SK-N-SH treated with all-trans-retinoic acid at 6 μM for 48 hours (cell line): ENCODE measurements around the gene ANKRD34C.

Experiments
- ATAC-seq: fragments of 200-7000 bp; cut with Tn5 transposase; 3 replicates; pipeline ENCODE4 v1.9.1; 2020; ENCODE audit warnings: mild to moderate bottlenecking, moderate library complexity
- ARNTL ChIP-seq: fragments of 450-650 bp; formaldehyde crosslinking; IDR thresholded peaks from 2 replicates; pipeline ENCODE4 v1.5.0; 2020; ENCODE audit warnings: low read depth, mild to moderate bottlenecking, moderate library complexity, borderline replicate concordance
- BACH2 ChIP-seq: fragments of 250-450 bp; sonication (Bioruptor Pico); IDR thresholded peaks from 2 replicates; pipeline ENCODE4 v1.9.0; 2021; ENCODE audit warnings: mild to moderate bottlenecking, borderline replicate concordance
- CSDC2 ChIP-seq: fragments of 250-450 bp; sonication (Bioruptor Pico); IDR thresholded peaks from 2 replicates; pipeline ENCODE4 v1.5.0; 2020; ENCODE audit warnings: mild to moderate bottlenecking, moderate library complexity
- ESRRG ChIP-seq: fragments of 250-450 bp; sonication (Bioruptor Pico); IDR thresholded peaks from 2 replicates; pipeline ENCODE4 v1.6.1; 2021; ENCODE audit warnings: mild to moderate bottlenecking
- GLIS3 ChIP-seq: fragments of 250-450 bp; sonication (Bioruptor Pico); IDR thresholded peaks from 2 replicates; pipeline ENCODE4 v1.5.0; 2020; ENCODE audit warnings: mild to moderate bottlenecking, moderate library complexity
- ISL1 ChIP-seq: fragments of 250-450 bp; sonication (Bioruptor Pico); IDR thresholded peaks from 2 replicates; pipeline ENCODE4 v2.1.2; 2022; ENCODE audit warnings: mild to moderate bottlenecking, moderate library complexity
- OSR1 ChIP-seq: fragments of 250-450 bp; sonication (Bioruptor Pico); IDR thresholded peaks from 2 replicates; pipeline ENCODE4 v1.8.0; 2022; ENCODE audit warnings: moderate library complexity, mild to moderate bottlenecking, inconsistent platforms
- PPARA ChIP-seq: fragments of 250-450 bp; sonication (Bioruptor Pico); IDR thresholded peaks from 2 replicates; pipeline ENCODE4 v1.5.0; 2020; ENCODE audit warnings: mild to moderate bottlenecking, borderline replicate concordance
- RARB ChIP-seq: fragments of 250-450 bp; sonication (Bioruptor Pico); IDR thresholded peaks from 2 replicates; pipeline ENCODE4 v1.8.0; 2021; ENCODE audit warnings: mild to moderate bottlenecking, moderate library complexity
- SNAI2 ChIP-seq: fragments of 250-450 bp; sonication (Bioruptor Pico); IDR thresholded peaks from 2 replicates; pipeline ENCODE4 v1.5.0; 2020; ENCODE audit warnings: mild to moderate bottlenecking, moderate library complexity
- TCF4 ChIP-seq: fragments of 250-450 bp; sonication (Bioruptor Pico); IDR thresholded peaks from 2 replicates; pipeline ENCODE4 v1.8.0; 2021; ENCODE audit warnings: mild to moderate bottlenecking, moderate library complexity, borderline replicate concordance
- TOX ChIP-seq: fragments of 250-450 bp; sonication (Bioruptor Pico); IDR thresholded peaks from 2 replicates; pipeline ENCODE4 v1.8.0; 2021; ENCODE audit warnings: mild to moderate bottlenecking, moderate library complexity, borderline replicate concordance
- ZC3H10 ChIP-seq: fragments of 250-450 bp; sonication (Bioruptor Pico); IDR thresholded peaks from 2 replicates; pipeline ENCODE4 v1.5.1; 2021; ENCODE audit warnings: mild to moderate bottlenecking, moderate library complexity
- ZFP3 ChIP-seq: fragments of 250-450 bp; sonication (Bioruptor Pico); IDR thresholded peaks from 2 replicates; pipeline ENCODE4 v1.5.0; 2020; ENCODE audit warnings: mild to moderate bottlenecking, moderate library complexity
- ZFP30 ChIP-seq: fragments of 450-650 bp; formaldehyde crosslinking; IDR thresholded peaks from 2 replicates; pipeline ENCODE4 v1.5.0; 2022; ENCODE audit warnings: mild to moderate bottlenecking, moderate library complexity
- ZNF565 ChIP-seq: fragments of 450-650 bp; formaldehyde crosslinking; conservative IDR thresholded peaks from 2 replicates; pipeline ENCODE4 v1.5.0; 2020; ENCODE audit warnings: low read depth, mild to moderate bottlenecking, moderate library complexity
- ZNF70 ChIP-seq: fragments of 450-650 bp; formaldehyde crosslinking; IDR thresholded peaks from 2 replicates; pipeline ENCODE4 v1.5.0; 2020; ENCODE audit warnings: mild to moderate bottlenecking, moderate library complexity
- TF ChIP-seq, protein P1 (sequence below): fragments of 250-450 bp; sonication (Bioruptor Pico); IDR thresholded peaks from 2 replicates; pipeline ENCODE4 v1.8.0; 2021; ENCODE audit warnings: low read depth, mild to moderate bottlenecking, moderate library complexity, borderline replicate concordance
- TF ChIP-seq, protein P2 (sequence below): fragments of 250-450 bp; sonication (Bioruptor Pico); IDR thresholded peaks from 2 replicates; pipeline ENCODE4 v1.5.1; 2020; ENCODE audit warnings: low read depth, mild to moderate bottlenecking, moderate library complexity
- TF ChIP-seq, protein P3 (sequence below): fragments of 250-450 bp; sonication (Bioruptor Pico); IDR thresholded peaks from 2 replicates; pipeline ENCODE4 v1.5.1; 2021; ENCODE audit warnings: mild to moderate bottlenecking, moderate library complexity
- TF ChIP-seq, protein P4 (sequence below): fragments of 250-450 bp; sonication (Bioruptor Pico); IDR thresholded peaks from 2 replicates; pipeline ENCODE4 v1.8.0; 2020; ENCODE audit warnings: mild to moderate bottlenecking, moderate library complexity, borderline replicate concordance
- TF ChIP-seq, protein P5 (sequence below): fragments of 250-450 bp; sonication (Bioruptor Pico); IDR thresholded peaks from 2 replicates; pipeline ENCODE4 v1.5.0; 2020; ENCODE audit warnings: mild to moderate bottlenecking, moderate library complexity

ANKRD34C gene

DNA sequence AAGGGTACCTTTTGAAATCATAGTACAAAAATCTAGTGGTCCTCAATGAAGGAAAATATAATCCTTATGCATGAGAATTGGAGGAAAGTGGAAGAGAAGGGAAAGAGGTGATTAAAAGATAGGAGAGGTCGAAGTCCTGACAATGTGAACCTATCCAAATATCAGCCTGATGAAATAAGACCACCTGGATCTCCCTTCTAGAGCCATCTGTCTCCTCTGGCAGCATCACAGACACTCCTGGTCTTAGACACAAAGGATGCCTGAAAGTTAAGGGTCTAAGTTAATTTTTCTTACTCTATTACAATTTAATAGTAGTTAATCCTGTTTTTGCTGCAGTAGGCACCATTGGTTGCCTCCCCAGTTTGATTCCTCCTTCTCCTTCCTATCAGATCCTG, 17.3 kb downstream of the ANKRD34C start:
- no peak for ATAC-seq

DNA sequence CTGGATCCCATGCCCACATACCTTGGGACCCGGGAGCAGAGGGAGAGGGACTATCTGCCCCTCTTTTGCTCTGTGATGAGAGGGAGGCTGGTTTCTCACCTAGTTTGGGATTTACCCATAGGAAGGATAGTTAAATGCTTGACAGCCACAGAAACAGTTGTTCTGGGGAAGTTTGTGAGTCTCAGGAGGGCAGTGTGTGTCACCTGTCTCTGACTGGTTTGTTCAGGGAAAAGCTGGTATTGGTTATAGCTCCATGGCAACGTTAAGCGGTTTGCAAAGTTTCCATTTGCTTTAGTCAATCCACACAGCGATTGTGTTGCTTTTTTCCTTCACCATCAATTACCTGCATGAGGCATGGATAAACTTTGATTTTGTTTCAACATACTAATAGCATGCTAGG, 24.7 kb downstream of the ANKRD34C start:
- ATAC-seq = no peak
- TF ChIP-seq GLIS3 (CRISPR knock-in tag) = no peak
- TF ChIP-seq ARNTL (CRISPR knock-in tag) = no peak
- no peak for TF ChIP-seq TCF4 (CRISPR knock-in tag)
- no peak for TF ChIP-seq SNAI2 (CRISPR knock-in tag)
- no peak for TF ChIP-seq ZC3H10 (CRISPR knock-in tag)
- no peak for TF ChIP-seq BACH2 (CRISPR knock-in tag)
- no peak for TF ChIP-seq ISL1 (CRISPR knock-in tag)
- no peak for TF ChIP-seq CSDC2 (CRISPR knock-in tag)
- TF ChIP-seq, protein P1, sequence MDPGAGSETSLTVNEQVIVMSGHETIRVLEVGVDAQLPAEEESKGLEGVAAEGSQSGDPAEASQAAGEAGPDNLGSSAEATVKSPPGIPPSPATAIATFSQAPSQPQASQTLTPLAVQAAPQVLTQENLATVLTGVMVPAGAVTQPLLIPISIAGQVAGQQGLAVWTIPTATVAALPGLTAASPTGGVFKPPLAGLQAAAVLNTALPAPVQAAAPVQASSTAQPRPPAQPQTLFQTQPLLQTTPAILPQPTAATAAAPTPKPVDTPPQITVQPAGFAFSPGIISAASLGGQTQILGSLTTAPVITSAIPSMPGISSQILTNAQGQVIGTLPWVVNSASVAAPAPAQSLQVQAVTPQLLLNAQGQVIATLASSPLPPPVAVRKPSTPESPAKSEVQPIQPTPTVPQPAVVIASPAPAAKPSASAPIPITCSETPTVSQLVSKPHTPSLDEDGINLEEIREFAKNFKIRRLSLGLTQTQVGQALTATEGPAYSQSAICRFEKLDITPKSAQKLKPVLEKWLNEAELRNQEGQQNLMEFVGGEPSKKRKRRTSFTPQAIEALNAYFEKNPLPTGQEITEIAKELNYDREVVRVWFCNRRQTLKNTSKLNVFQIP (CRISPR knock-in tag) = no peak
- no peak for TF ChIP-seq ZFP3
- no peak for TF ChIP-seq ZNF70 (CRISPR knock-in tag)
- TF ChIP-seq, all 23 proteins: peak for 0

More for the DNA sequence above, 17.3 kb downstream of the ANKRD34C start:
- no peak for TF ChIP-seq ZFP30 (CRISPR knock-in tag)
- no peak for TF ChIP-seq GLIS3 (CRISPR knock-in tag)
- no peak for TF ChIP-seq ISL1 (CRISPR knock-in tag)
- TF ChIP-seq ZFP3 = no peak
- TF ChIP-seq, protein P2, sequence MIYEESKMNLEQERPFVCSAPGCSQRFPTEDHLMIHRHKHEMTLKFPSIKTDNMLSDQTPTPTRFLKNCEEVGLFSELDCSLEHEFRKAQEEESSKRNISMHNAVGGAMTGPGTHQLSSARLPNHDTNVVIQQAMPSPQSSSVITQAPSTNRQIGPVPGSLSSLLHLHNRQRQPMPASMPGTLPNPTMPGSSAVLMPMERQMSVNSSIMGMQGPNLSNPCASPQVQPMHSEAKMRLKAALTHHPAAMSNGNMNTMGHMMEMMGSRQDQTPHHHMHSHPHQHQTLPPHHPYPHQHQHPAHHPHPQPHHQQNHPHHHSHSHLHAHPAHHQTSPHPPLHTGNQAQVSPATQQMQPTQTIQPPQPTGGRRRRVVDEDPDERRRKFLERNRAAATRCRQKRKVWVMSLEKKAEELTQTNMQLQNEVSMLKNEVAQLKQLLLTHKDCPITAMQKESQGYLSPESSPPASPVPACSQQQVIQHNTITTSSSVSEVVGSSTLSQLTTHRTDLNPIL (CRISPR knock-in tag) = no peak
- TF ChIP-seq ESRRG (CRISPR knock-in tag) = no peak

DNA sequence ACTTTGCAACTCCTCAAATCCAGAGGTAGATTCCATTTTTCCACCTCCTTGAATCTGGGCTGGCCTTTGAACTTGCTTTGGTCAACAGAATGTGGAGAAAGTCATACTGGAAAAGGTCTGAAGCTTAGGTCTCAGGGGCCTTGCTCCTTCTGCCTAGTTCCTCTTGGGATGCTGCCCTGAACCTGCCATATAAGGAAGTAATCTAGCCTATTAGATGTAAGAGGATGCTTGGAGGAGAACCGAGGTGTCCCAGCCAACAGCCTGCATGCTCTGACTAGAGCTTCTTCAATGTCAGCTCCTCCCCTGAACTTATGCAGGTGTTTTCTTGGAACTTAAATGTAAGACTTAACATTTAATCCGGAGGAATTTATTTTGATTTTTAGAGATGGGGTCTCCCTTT, 26.4 kb downstream of the ANKRD34C start:
- TF ChIP-seq, protein P1 (CRISPR knock-in tag) = no peak
- TF ChIP-seq ZFP30 (CRISPR knock-in tag) = no peak
- TF ChIP-seq ISL1 (CRISPR knock-in tag) = no peak
- no peak for TF ChIP-seq ZFP3
- no peak for TF ChIP-seq RARB (CRISPR knock-in tag)
- no peak for TF ChIP-seq ARNTL (CRISPR knock-in tag)
- TF ChIP-seq, protein P2 (CRISPR knock-in tag) = no peak
- no peak for TF ChIP-seq ZNF70 (CRISPR knock-in tag)
- no peak for TF ChIP-seq TOX (CRISPR knock-in tag)
- TF ChIP-seq, protein P3, sequence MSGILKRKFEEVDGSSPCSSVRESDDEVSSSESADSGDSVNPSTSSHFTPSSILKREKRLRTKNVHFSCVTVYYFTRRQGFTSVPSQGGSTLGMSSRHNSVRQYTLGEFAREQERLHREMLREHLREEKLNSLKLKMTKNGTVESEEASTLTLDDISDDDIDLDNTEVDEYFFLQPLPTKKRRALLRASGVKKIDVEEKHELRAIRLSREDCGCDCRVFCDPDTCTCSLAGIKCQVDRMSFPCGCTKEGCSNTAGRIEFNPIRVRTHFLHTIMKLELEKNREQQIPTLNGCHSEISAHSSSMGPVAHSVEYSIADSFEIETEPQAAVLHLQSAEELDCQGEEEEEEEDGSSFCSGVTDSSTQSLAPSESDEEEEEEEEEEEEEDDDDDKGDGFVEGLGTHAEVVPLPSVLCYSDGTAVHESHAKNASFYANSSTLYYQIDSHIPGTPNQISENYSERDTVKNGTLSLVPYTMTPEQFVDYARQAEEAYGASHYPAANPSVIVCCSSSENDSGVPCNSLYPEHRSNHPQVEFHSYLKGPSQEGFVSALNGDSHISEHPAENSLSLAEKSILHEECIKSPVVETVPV (CRISPR knock-in tag) = no peak
- TF ChIP-seq PPARA (CRISPR knock-in tag) = no peak
- TF ChIP-seq OSR1 (CRISPR knock-in tag) = no peak
- TF ChIP-seq, protein P4, sequence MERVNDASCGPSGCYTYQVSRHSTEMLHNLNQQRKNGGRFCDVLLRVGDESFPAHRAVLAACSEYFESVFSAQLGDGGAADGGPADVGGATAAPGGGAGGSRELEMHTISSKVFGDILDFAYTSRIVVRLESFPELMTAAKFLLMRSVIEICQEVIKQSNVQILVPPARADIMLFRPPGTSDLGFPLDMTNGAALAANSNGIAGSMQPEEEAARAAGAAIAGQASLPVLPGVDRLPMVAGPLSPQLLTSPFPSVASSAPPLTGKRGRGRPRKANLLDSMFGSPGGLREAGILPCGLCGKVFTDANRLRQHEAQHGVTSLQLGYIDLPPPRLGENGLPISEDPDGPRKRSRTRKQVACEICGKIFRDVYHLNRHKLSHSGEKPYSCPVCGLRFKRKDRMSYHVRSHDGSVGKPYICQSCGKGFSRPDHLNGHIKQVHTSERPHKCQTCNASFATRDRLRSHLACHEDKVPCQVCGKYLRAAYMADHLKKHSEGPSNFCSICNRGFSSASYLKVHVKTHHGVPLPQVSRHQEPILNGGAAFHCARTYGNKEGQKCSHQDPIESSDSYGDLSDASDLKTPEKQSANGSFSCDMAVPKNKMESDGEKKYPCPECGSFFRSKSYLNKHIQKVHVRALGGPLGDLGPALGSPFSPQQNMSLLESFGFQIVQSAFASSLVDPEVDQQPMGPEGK (CRISPR knock-in tag) = no peak
- TF ChIP-seq ESRRG (CRISPR knock-in tag) = no peak
- TF ChIP-seq CSDC2 (CRISPR knock-in tag) = no peak
- no peak for TF ChIP-seq GLIS3 (CRISPR knock-in tag)
- TF ChIP-seq, protein P5, sequence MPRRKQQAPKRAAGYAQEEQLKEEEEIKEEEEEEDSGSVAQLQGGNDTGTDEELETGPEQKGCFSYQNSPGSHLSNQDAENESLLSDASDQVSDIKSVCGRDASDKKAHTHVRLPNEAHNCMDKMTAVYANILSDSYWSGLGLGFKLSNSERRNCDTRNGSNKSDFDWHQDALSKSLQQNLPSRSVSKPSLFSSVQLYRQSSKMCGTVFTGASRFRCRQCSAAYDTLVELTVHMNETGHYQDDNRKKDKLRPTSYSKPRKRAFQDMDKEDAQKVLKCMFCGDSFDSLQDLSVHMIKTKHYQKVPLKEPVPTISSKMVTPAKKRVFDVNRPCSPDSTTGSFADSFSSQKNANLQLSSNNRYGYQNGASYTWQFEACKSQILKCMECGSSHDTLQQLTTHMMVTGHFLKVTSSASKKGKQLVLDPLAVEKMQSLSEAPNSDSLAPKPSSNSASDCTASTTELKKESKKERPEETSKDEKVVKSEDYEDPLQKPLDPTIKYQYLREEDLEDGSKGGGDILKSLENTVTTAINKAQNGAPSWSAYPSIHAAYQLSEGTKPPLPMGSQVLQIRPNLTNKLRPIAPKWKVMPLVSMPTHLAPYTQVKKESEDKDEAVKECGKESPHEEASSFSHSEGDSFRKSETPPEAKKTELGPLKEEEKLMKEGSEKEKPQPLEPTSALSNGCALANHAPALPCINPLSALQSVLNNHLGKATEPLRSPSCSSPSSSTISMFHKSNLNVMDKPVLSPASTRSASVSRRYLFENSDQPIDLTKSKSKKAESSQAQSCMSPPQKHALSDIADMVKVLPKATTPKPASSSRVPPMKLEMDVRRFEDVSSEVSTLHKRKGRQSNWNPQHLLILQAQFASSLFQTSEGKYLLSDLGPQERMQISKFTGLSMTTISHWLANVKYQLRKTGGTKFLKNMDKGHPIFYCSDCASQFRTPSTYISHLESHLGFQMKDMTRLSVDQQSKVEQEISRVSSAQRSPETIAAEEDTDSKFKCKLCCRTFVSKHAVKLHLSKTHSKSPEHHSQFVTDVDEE (CRISPR knock-in tag) = no peak
- no peak for TF ChIP-seq ZC3H10 (CRISPR knock-in tag)
- TF ChIP-seq ZNF565 (CRISPR knock-in tag) = no peak
- no peak for ATAC-seq
